AG04449 (cell line): Measurements from ENCODE around the gene LATS2.

ENCODE experiments used
- CTCF ChIA-PET: fragments of 350-600 bp; formaldehyde crosslinking; extraction: SDS; loops from one replicate; lab custom pipeline; 2021; ENCODE audit warnings: antibody characterized with exemption; lab: Yijun Ruan, JAX
- POLR2A ChIA-PET: fragments of 400-600, 350-600 bp; formaldehyde crosslinking; extraction: SDS; loops from one replicate; lab custom pipeline; 2020; ENCODE audit warnings: antibody characterized with exemption, inconsistent platforms; lab: Yijun Ruan, JAX
- DNase-seq: peaks from one replicate; pipeline ENCODE4 v3.0.0-alpha.2; 2010; ENCODE audit warnings: low read depth, low spot score
- H3K4me3 ChIP-seq: 2 replicates; pipeline ENCODE4 v1.5.1; 2011; ENCODE audit warnings: low read depth, mild to moderate bottlenecking, control low read depth, low read length
- TF ChIP-seq, protein P1 (sequence below): IDR thresholded peaks from one replicate; pipeline ENCODE4 v1.5.1; 2011; ENCODE audit warnings: mild to moderate bottlenecking, moderate library complexity, low read length, control low read depth, inconsistent platforms; ENCODE audit not compliant: insufficient read depth; ENCODE audit errors: missing control alignments

LATS2 gene

GRCh38 chr13:21014139-21014501 lies 47.3 kb downstream of the LATS2 start:
- ChIA-PET CTCF (interaction anchor here (1.6 kb wide), 1 partner anchor 17 kb away, joined by 3 read pairs; no protein-coding TSS in a partner anchor), POLR2A (no interaction called here)

DNA sequence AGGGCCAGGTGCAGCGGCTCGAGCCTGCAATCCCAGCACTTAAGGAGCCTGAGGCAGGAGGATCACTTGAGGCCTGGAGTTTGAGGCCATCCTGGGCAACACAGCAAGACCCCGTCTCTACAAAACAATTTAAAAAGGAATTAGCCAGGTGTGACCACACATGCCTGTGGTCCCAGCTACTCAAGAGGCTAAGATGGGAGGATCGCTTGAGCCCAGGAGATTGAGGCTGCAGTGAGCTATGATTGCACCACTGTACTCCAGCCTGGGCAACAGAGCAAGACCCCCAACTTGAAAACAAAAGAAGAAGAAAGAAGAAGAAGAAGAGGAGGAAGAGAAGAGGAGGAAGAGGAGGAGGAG lies 47.7 kb downstream of the LATS2 start:
- ChIA-PET CTCF (no interaction called here), POLR2A (no interaction called here)
- no peak for DNase-seq
- TF ChIP-seq, protein P1, sequence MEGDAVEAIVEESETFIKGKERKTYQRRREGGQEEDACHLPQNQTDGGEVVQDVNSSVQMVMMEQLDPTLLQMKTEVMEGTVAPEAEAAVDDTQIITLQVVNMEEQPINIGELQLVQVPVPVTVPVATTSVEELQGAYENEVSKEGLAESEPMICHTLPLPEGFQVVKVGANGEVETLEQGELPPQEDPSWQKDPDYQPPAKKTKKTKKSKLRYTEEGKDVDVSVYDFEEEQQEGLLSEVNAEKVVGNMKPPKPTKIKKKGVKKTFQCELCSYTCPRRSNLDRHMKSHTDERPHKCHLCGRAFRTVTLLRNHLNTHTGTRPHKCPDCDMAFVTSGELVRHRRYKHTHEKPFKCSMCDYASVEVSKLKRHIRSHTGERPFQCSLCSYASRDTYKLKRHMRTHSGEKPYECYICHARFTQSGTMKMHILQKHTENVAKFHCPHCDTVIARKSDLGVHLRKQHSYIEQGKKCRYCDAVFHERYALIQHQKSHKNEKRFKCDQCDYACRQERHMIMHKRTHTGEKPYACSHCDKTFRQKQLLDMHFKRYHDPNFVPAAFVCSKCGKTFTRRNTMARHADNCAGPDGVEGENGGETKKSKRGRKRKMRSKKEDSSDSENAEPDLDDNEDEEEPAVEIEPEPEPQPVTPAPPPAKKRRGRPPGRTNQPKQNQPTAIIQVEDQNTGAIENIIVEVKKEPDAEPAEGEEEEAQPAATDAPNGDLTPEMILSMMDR = no peak
- no peak overlapping the region for H3K4me3 ChIP-seq

More at GRCh38 chr13:21014139-21014501, 47.3 kb downstream of the LATS2 start:
- TF ChIP-seq, protein P1 = no peak
- DNase-seq = no peak
- H3K4me3 ChIP-seq = no peak overlapping the region

- ChIA-PET CTCF (no interaction called here), POLR2A (no interaction called here)
- no peak for DNase-seq
- no peak overlapping the region for H3K4me3 ChIP-seq
- TF ChIP-seq, protein P1 = no peak
Observed at GRCh38 chr13:21012841-21013681, 48.3 kb downstream of the LATS2 start.

GRCh38 chr13:21012211-21012610 lies 49.2 kb downstream of the LATS2 start:
- no peak for DNase-seq
- no peak overlapping the region for H3K4me3 ChIP-seq
- POLR2A ChIA-PET = no interaction called here
- TF ChIP-seq, protein P1 = no peak
- CTCF ChIA-PET = no interaction called here

DNA sequence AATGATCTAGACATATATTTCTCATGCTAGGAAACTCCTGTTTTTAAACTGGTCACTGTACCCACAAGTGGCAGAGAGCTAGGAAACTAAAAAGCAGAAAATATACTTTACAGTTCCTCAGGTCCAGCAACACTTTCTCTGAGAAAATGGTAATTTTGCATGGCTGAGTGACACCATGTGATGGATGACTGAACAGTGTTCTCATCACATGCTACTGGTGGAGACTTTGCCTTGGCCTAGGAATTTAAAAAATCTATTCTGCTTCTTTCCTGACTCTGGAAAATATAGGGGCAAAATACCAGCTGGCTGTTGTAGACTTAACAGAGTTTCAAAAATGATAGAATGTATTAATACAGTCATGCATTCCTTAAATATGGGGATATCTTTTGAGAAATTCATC lies 50.0 kb downstream of the LATS2 start:
- DNase-seq = no peak
- TF ChIP-seq, protein P1 = no peak
- H3K4me3 ChIP-seq = no peak overlapping the region
- POLR2A ChIA-PET = no interaction called here
- CTCF ChIA-PET = no interaction called here

DNA sequence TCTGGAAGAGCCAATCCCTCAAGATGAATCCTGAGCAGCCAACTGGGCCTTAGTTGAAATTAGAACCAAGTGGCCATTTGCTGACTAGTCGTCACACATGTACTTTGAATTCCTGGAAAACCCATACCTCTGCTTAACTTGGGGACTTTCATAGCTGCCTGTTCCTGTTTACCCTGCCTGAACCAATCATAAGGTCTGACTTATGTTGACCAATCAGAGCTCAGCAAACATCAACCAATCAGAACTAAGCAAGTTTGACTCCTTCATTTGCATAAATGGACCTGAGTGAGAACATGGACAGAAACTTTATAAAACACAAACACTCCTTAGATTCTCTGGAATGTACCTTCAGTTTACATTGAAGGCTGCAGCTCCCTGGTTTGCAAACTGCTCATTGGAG lies 50.8 kb downstream of the LATS2 start:
- TF ChIP-seq, protein P1 = no peak
- no peak overlapping the region for H3K4me3 ChIP-seq
- DNase-seq = no peak
- CTCF ChIA-PET = interaction anchor here (1.0 kb wide), 1 partner anchor 13 kb away, joined by 3 read pairs; no protein-coding TSS in a partner anchor
- POLR2A ChIA-PET = interaction anchor here (0.6 kb wide), 1 partner anchor 9 kb away, joined by 3 read pairs; no protein-coding TSS in a partner anchor
